Measurements from ENCODE around the gene PRKCZ. TPM values are rescaled to one million over a fixed set of nuclear protein-coding genes. Genes with fewer than 3 reads are reported as not detected.
A peak's percentile ranks its signal among the peaks of the same experiment; 100 is the strongest.

The PRKCZ gene
- total and polyA plus RNA-seq, 11 donors = 12.5 to 20.7 (median 16.5) TPM

DNA sequence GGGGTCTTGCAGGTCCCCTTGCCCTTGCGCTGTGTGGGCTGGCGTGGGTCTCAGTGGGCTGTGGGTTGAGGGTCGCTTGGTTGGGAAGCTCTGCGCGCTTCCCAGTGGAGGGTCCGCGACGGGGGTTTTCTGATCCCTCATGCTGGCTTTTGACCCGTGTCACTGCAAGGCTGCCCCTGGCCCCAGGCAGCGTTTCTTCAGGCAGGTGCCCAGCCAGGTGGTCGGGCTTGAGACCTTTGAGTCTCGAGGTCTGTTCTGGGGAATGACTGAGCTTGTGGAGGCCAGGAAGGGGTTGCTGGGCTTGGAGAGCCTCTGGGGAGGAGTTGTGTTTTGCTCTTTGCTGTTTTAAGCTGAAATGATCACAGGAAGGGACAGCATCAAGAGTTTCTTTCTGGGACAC is 183.3 kb downstream of the PRKCZ start:
- no peak for ATAC-seq
- Histone ChIP-seq H3K4me3 (peak overlapping the region in 10 of 12 donors; percentile 29 to 89 (median 72)), H3K36me3 (no peaks in the 10 kb centered on the region), H3K27ac (peak overlapping the region; percentile 51 to 89 (median 70)), H3K27me3 (no peaks in the 10 kb centered on the region), H3K9me3 (no peaks in the 10 kb centered on the region), H3K4me1 (peaks cover 24 to 96% (median 82%) of the 10 kb centered on the region in 12 donors)
- intact Hi-C loops (cut with DNase I) = loop anchor here in 8 of 10 donors (5.0 to 10.0 kb wide), 7 partner anchors 36 to 81 kb away; no protein-coding TSS in a partner anchor
- 56 to 85% (median 70%) methylated on average over 2 to 12 of the region's 12 CpGs for WGBS, 4 donors
- TF ChIP-seq, protein P1, sequence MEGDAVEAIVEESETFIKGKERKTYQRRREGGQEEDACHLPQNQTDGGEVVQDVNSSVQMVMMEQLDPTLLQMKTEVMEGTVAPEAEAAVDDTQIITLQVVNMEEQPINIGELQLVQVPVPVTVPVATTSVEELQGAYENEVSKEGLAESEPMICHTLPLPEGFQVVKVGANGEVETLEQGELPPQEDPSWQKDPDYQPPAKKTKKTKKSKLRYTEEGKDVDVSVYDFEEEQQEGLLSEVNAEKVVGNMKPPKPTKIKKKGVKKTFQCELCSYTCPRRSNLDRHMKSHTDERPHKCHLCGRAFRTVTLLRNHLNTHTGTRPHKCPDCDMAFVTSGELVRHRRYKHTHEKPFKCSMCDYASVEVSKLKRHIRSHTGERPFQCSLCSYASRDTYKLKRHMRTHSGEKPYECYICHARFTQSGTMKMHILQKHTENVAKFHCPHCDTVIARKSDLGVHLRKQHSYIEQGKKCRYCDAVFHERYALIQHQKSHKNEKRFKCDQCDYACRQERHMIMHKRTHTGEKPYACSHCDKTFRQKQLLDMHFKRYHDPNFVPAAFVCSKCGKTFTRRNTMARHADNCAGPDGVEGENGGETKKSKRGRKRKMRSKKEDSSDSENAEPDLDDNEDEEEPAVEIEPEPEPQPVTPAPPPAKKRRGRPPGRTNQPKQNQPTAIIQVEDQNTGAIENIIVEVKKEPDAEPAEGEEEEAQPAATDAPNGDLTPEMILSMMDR (IDR thresholded peaks at IDR 0.05) = no peak
- TF ChIP-seq POLR2A (IDR thresholded peaks at IDR 0.05) = no peak
- peak in 1 of 5 donors; percentile 6 for DNase-seq

DNA sequence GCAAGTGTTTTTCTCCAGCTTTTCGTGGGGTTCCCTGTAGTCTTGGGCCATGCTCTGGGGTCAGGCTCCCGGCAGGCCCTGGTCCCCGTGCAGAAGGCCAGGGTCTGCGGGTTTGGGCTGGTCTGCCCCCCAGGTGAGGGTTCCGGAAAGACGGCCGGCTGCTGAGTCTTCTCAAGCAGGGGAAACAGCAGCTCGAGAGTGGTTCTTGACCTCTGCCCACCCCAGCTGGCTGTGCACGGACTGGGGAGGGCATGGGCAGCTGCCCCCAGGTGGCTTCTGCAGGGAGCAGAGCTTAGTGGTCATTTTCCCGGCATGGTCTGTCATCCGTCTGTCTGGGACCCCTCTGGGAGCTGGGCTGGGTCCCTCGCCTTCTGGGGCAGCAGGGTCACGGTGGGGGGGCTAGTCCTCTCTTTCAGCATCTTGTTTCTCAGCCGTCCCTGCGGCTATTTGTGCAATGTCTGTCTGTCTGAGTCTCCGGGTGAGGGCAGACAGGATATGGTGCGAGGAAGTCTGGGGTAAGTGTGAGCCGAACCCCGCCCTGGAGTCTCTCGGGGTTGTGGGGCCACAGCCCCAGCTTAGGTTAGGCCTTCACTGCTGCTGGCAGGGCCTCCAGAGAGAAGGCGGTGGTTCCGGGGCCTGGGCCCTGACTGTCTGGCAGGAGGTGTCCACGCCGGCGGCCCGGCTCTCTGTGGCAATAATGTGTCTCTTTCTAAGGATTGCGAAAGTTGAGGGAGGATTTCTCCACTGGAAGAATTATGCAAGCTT is 184.0 kb downstream of the PRKCZ start:
- Histone ChIP-seq H3K4me1 (peaks cover 24 to 100% (median 89%) of the 10 kb centered on the region in 12 donors), H3K27me3 (no peaks in the 10 kb centered on the region), H3K9me3 (no peaks in the 10 kb centered on the region), H3K36me3 (no peaks in the 10 kb centered on the region), H3K27ac (peak overlapping the region; percentile 51 to 89 (median 70)), H3K4me3 (peak overlapping the region in 10 of 12 donors; percentile 29 to 89 (median 72))
- DNase-seq = peak; percentile 71 to 95 (median 94)
- peak in 1 of 2 donors; percentile 21 for TF ChIP-seq POLR2A (IDR thresholded peaks at IDR 0.05)
- TF ChIP-seq, protein P1 (IDR thresholded peaks at IDR 0.05) = no peak
- ATAC-seq = peak; percentile 23 to 84 (median 58)
- 28 to 45% (median 40%) methylated on average over 15 to 27 of the region's 27 CpGs for WGBS, 4 donors
- intact Hi-C loops (cut with DNase I) = loop anchor here in 8 of 10 donors (5.0 to 10.0 kb wide), 7 partner anchors 37 to 81 kb away; no protein-coding TSS in a partner anchor

DNA sequence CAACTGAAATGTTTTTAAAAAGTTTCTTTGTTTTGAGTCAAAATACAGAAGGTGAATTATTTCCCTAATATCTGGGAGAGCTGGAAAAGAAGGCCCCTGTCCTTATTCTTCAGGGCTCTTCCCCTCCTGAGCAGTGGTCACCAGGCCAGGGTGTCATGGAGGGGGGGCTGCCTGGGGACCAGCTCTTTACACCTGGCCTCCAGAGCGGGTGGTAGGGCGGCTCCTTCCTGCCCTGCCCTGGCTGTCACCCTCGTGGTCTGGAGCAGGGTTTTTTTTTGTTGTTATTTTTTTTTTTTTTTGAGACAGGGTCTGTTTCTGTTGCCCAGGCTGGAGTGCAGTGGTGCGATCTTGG is 184.5 kb downstream of the PRKCZ start:
- no peaks in the 10 kb centered on the region for H3K27me3 ChIP-seq
- TF ChIP-seq, protein P1 (IDR thresholded peaks at IDR 0.05) = no peak
- TF ChIP-seq POLR2A (IDR thresholded peaks at IDR 0.05) = no peak
- peaks cover 24 to 100% (median 94%) of the 10 kb centered on the region in 12 donors for H3K4me1 ChIP-seq
- WGBS, 4 donors = 51 to 56% (median 52%) methylated on average over 4 of the region's 4 CpGs
- intact Hi-C loops (cut with DNase I) = loop anchor here (5.0 to 10.0 kb wide), 7 partner anchors 37 to 80 kb away; no protein-coding TSS in a partner anchor
- peak overlapping the region in 10 of 12 donors; percentile 3 to 89 (median 72) for H3K4me3 ChIP-seq
- DNase-seq = peak in 2 of 5 donors; percentile 16 to 44
- peak in 2 of 4 donors; percentile 0 to 6 for ATAC-seq
- no peaks in the 10 kb centered on the region for H3K36me3 ChIP-seq
- peak overlapping the region; percentile 51 to 89 (median 70) for H3K27ac ChIP-seq
- no peaks in the 10 kb centered on the region for H3K9me3 ChIP-seq

Other genes with a start within 250 kb of the PRKCZ start
- 100 to 1,000 TPM in 7 of 9 donors, 10 to 100 TPM in 2; 83.8 to 275 (median 172) TPM for gene GNB1, start 159.3 kb upstream of the PRKCZ start, total RNA-seq
- gene GNB1, start 159.3 kb upstream of the PRKCZ start, polyA plus RNA-seq = 100 to 1,000 TPM in 1 of 2 donors, 10 to 100 TPM in 1; 52.9 to 181 TPM
- under 1 TPM in 3 of 9 donors, not detected in 6; 0.17 to 0.58 (median 0.29) TPM for gene CALML6, start 135.2 kb upstream of the PRKCZ start, total RNA-seq
- gene CALML6, start 135.2 kb upstream of the PRKCZ start, polyA plus RNA-seq = not detected
- gene TMEM52, start 131.1 kb upstream of the PRKCZ start, total RNA-seq = 1 to 10 TPM in 6 of 9 donors, under 1 TPM in 3; 0.35 to 2.4 (median 1.1) TPM
- gene TMEM52, start 131.1 kb upstream of the PRKCZ start, polyA plus RNA-seq = 1 to 10 TPM; 1.6 to 7.9 TPM
- under 1 TPM in 2 of 9 donors, not detected in 7; 0.07 to 0.33 TPM for gene CFAP74, start 46.6 kb upstream of the PRKCZ start, total RNA-seq
- gene CFAP74, start 46.6 kb upstream of the PRKCZ start, polyA plus RNA-seq = under 1 TPM in 1 of 2 donors, not detected in 1; 0.03 TPM
- 1 to 10 TPM in 2 of 9 donors, under 1 TPM in 5, not detected in 2; 0.21 to 1.1 (median 0.61) TPM for gene GABRD, start 31.1 kb upstream of the PRKCZ start, total RNA-seq
- gene GABRD, start 31.1 kb upstream of the PRKCZ start, polyA plus RNA-seq = under 1 TPM; 0.65 to 0.67 TPM
- 10 to 100 TPM; 20.9 to 50.8 (median 34.8) TPM for gene FAAP20, start 144.4 kb downstream of the PRKCZ start, total RNA-seq
- gene FAAP20, start 144.4 kb downstream of the PRKCZ start, polyA plus RNA-seq = 10 to 100 TPM; 57.3 to 61.3 TPM
- gene SKI, start 177.9 kb downstream of the PRKCZ start, total RNA-seq = 10 to 100 TPM; 28.8 to 52.7 (median 41.3) TPM
- gene SKI, start 177.9 kb downstream of the PRKCZ start, polyA plus RNA-seq = 10 to 100 TPM; 16.9 to 28.7 TPM

Data from heart left ventricle (tissue), 16 donors.